ENCODE data around the gene SFT2D1. TPM values are rescaled to one million over a fixed set of nuclear protein-coding genes. Genes with fewer than 3 reads are reported as not detected.

The SFT2D1 gene
- total and polyA plus RNA-seq, 2 of the 4 experiments (the other 2 are of a cell fraction), result 10.2 to 45.8 TPM

GRCh38 chr6:166343150-166343487, 774 bp upstream of the SFT2D1 start:
- H4K5ac ChIP-seq (ENCODE audit: low read depth, low read length), result peak overlapping the region; percentile 96
- H2AK5ac ChIP-seq (ENCODE audit: low read depth, low read length), result no peak overlapping the region

More at GRCh38 chr6:166343150-166343487, 774 bp upstream of the SFT2D1 start:
- H2AFZ ChIP-seq (replicated peaks; ENCODE audit: low read length, poor library complexity), result peak overlapping the region; percentile 100
- peaks cover 12% of the 10 kb centered on the region for H3K9me1 ChIP-seq (ENCODE audit: insufficient read depth, low read length)
- 0 out of 2 replicates have a peak overlapping the region, but pooled peaks have one; percentile 93 for H4K91ac ChIP-seq (ENCODE audit: insufficient read depth, low read depth, low read length)
- H3K36me3 ChIP-seq (ENCODE audit: control insufficient read depth, insufficient read depth, low read length), result peaks cover 3% of the 10 kb centered on the region
- H3K4ac ChIP-seq (ENCODE audit: low read depth, low read length), result peak overlapping the region; percentile 99
- peak overlapping the region; percentile 97 for H3K4me2 ChIP-seq (ENCODE audit: low read depth, low read length)
- TF ChIP-seq MAZ (IDR thresholded peaks at IDR 0.05; ENCODE audit: borderline replicate concordance, low read depth, low read length) (no peak), FOS (IDR thresholded peaks at IDR 0.05; ENCODE audit: low read depth, low read length) (no peak), CEBPB (IDR thresholded peaks at IDR 0.05; ENCODE audit: low read depth, low read length) (no peak), CHD1 (IDR thresholded peaks at IDR 0.05; ENCODE audit: low read depth, low read length) (no peak), POLR2A (IDR thresholded peaks at IDR 0.05; ENCODE audit: low read depth, low read length) (no peak), ELK1 (IDR thresholded peaks at IDR 0.05; ENCODE audit: borderline replicate concordance, low read depth, low read length) (no peak), BHLHE40 (IDR thresholded peaks at IDR 0.05; ENCODE audit: low read depth, low read length) (no peak), USF2 (IDR thresholded peaks at IDR 0.05; ENCODE audit: low read depth, low read length) (no peak), SMC3 (IDR thresholded peaks at IDR 0.05; ENCODE audit: low read depth, low read length) (no peak), MXI1 (IDR thresholded peaks at IDR 0.05; ENCODE audit: borderline replicate concordance, low read depth, low read length) (no peak), CTCF (conservative IDR thresholded peaks at IDR 0.05; ENCODE audit: low read depth, low read length) (no peak), NFE2L2 (IDR thresholded peaks at IDR 0.05; ENCODE audit: low read depth, low read length) (no peak), RCOR1 (IDR thresholded peaks at IDR 0.05; ENCODE audit: insufficient replicate concordance, low read length) (no peak), RFX5 (IDR thresholded peaks at IDR 0.05; ENCODE audit: low read depth, low read length) (no peak), MAFK (IDR thresholded peaks at IDR 0.05; ENCODE audit: low read depth, low read length) (no peak), RAD21 (IDR thresholded peaks at IDR 0.05; ENCODE audit: low read length) (no peak)
- H4K20me1 ChIP-seq (ENCODE audit: insufficient read depth, low read length), result peaks cover 30% of the 10 kb centered on the region
- H3K27me3 ChIP-seq (ENCODE audit: control insufficient read depth, insufficient read depth, low read length), result no peaks in the 10 kb centered on the region; the same call in 1 of the 2 replicates
- peak overlapping the region; percentile 91; the same call in 1 of the 2 replicates for H3K27ac ChIP-seq (ENCODE audit: insufficient read depth, low read length)
- no peak overlapping the region for H2BK5ac ChIP-seq (ENCODE audit: low read depth, low read length, poor library complexity, severe bottlenecking)
- no peak overlapping the region for H2BK15ac ChIP-seq (ENCODE audit: low read depth, low read length)
- peak overlapping the region; percentile 97 for H3K14ac ChIP-seq (replicated peaks; ENCODE audit: low read depth, low read length)
- DNase-seq (no peak), ATAC-seq (ENCODE audit: low read depth) (no peak)
- WGBS, 2 experiments (ENCODE audit: extremely low coverage in 2 of 2, insufficient read length in 1 of 2), result no CpG with 5 or more reads among the region's 3 CpGs
- H3K18ac ChIP-seq (ENCODE audit: low read depth, low read length), result no peak overlapping the region
- CTCF ChIA-PET, result no interaction called here
- H3K4me1 ChIP-seq (ENCODE audit: control insufficient read depth, insufficient read depth, low read length), result no peaks in the 10 kb centered on the region; the same call in 1 of the 2 replicates
- peak overlapping the region; percentile 82 for H3K4me3 ChIP-seq (ENCODE audit: insufficient read depth, low read depth, low read length)
- no peak overlapping the region for H2BK20ac ChIP-seq (ENCODE audit: low read depth, low read length)
- POLR2A ChIA-PET (ENCODE audit: unreplicated experiment), result no interaction called here
- H3K23ac ChIP-seq (ENCODE audit: low read depth, low read length), result peak overlapping the region; percentile 99
- no TSS peak for BruUV-seq (replicated peaks)
- no peaks in the 10 kb centered on the region for H3K9me3 ChIP-seq (ENCODE audit: control insufficient read depth, insufficient read depth, low read length)
- intact Hi-C loops (cut with micrococcal nuclease), result loop anchor here (2.0 kb wide), 1 partner anchor 40 kb away; the partner anchor contains the start of gene MPC1
- peaks cover 10 to 43% of the 10 kb centered on the region in 2 experiments; a peak in 3 of 4 replicates for H3K79me1 ChIP-seq (ENCODE audit: low read depth in 1 of 2, low read length in 2 of 2)
- peak overlapping the region; percentile 43; the same call in 1 of the 2 replicates for H3K56ac ChIP-seq (ENCODE audit: extremely low read depth, insufficient read depth, low read length)
- peak overlapping the region; percentile 85 to 98 for H4K8ac ChIP-seq (ENCODE audit: low read depth in 2 of 2, low read length in 2 of 2)
- dilution Hi-C loops (cut with HindIII; ENCODE audit: low sequenced_read_pairs, unreplicated experiment), result no loop called here
- H2AK9ac ChIP-seq (replicated peaks; ENCODE audit: low read depth, low read length, poor library complexity), result peak overlapping the region; percentile 97
- H2BK120ac ChIP-seq (ENCODE audit: low read depth, low read length), result no peak overlapping the region
- peak overlapping the region; percentile 90 for H3K9ac ChIP-seq (ENCODE audit: low read depth, low read length)
- in situ Hi-C loops (cut with MboI; ENCODE audit: low sequenced_read_pairs), result no loop called here
